Sciatic nerve (tissue), 2 donors: ENCODE measurements around the gene RAB1A. TPM values are rescaled to one million over a fixed set of nuclear protein-coding genes. Genes with fewer than 3 reads are reported as not detected.

ENCODE experiments used
- ATAC-seq: fragments of 200-7000 bp; cut with Tn5 transposase; one replicate; pipeline ENCODE4 v1.9.1; 2020; ENCODE audit warnings: mild to moderate bottlenecking, moderate library complexity
- DNase-seq: peaks from one replicate; pipeline ENCODE4 v3.0.0-alpha.2; 2020; ENCODE audit warnings: low spot score
- intact Hi-C: fragments of 100-400 bp; cut with DNase I; formaldehyde crosslinking; loops from one replicate; pipeline ENCODE4 v1.14.2; 2022
- total RNA-seq: library from RNA; stranded (reverse); fragmentation: NEBNext Ultra II Directional; extraction: Animal tissue kit (Norgen Biotek cat#: 25700); gene quantifications from one replicate; pipeline ENCODE4 v1.2.1, GENCODE V29; 2021
- donor health status: DM: no; HTN: no; CAD: no.
- donor health status: DM: no; HTN: no; CAD: no.

Gene RAB1A
- total RNA-seq, 1 donor from 2014 or later, result 100 TPM

DNA sequence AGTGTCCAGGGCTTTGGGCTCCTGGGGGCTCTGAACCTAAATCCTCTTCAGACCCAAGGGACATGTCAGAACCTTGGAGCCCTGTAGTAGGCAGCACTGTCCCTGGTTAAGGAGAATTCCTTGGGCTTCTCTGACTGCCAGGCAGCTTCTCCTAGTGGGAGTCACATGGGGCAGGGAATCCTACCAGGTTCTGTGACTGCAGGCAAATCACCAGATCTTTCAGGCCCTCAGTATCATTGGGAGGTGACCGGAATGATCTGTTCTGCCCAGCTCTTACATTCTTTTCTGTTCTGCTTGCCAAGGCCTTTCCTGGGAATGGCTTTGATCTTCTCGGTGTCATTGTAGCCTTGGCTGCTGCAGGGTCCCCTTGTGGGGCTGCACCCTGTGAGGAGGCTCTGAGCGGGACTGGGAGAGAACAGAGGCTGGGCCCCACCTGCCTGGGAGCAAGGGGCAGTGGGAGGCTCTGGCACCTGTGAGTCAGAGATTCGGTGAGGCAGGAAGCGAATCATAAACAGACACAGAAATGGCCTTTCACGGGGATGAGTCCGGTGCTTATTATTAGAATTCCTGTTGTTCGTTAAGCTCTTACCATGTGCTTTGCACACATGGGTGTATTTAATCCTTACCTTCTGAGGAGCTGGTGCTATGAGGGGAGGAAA, 59.6 kb downstream of the RAB1A start:
- peak; percentile 48 for ATAC-seq
- intact Hi-C loops, result no loop called here
- no peak for DNase-seq

DNA sequence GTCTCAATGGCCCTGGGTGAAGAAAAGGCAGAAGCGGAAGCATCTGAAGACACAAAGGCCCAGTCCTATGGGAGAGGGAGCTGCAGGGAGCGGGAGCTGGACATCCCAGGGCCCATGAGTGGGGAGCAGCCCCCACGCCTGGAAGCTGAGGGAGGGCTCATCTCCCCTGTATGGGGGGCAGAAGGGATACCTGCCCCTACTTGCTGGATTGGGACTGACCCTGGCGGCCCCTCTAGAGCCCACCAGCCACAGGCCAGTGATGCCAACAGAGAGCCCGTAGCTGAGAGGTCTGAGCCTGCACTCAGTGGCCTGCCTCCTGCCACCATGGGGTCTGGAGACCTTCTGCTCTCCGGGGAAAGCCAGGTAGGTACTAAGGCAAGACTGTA, 60.5 kb downstream of the RAB1A start:
- DNase-seq (no peak), ATAC-seq (no peak)
- intact Hi-C loops, result no loop called here

- DNase-seq (no peak), ATAC-seq (no peak)
- intact Hi-C loops, result no loop called here
Measured at GRCh38 chr2:65067806-65068553, 61.9 kb downstream of the RAB1A start.

- intact Hi-C loops, result no loop called here
Measured at GRCh38 chr2:65064728-65065552, 65.0 kb downstream of the RAB1A start.

DNA sequence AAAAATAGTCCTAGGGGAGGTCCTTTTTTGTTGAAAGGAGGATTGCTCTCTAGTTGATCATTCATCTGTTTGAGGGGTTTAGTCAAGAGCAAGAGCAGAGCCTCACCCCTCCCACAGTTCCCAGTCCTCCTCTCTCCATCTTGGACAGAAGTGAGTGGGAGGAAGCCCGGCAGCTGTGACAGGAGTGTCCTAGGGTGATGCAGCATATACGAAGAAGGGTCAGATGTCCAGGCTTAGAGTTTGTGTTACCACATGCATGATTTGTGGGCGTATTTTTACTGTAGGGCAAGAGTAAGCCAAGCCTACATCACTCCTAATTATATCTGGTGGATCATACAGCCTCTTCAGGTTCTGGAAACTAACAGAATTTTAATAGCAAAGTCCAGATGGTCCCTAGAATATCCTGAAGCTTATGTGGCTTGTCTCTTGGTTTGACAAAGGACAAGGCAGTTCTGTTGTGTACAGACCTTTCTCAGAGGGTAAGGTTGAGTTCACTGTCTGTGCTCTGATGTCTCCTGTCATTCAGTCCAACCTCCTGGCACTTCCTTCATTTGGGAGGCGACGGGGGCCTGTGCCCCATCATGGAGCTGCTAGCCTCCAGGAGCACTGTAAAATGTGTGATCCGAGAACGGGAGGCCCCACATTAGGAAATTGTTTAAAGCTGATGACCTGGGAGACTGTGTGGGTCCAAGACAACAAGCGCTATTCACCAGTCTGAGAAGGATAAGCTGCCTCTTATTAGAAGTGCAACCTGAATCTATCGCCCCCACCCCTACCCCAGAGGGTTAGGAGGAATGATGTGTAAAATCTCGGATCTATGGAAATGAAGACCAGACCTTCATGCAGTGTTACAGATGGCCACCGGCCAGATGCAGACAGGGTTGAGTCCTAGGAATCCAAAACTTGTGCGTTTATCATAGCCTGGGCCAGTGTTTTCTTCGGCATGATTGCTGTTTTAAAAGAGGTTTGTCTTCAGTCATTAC, 66.8 kb downstream of the RAB1A start:
- intact Hi-C loops, result no loop called here
- ATAC-seq, result no peak
- no peak for DNase-seq

More at GRCh38 chr2:65064728-65065552, 65.0 kb downstream of the RAB1A start:
- DNase-seq, result peak; percentile 78
- peak; percentile 86 for ATAC-seq

GRCh38 chr2:65061910-65062339, 68.0 kb downstream of the RAB1A start:
- no peak for DNase-seq
- ATAC-seq, result no peak
- intact Hi-C loops, result no loop called here

DNA sequence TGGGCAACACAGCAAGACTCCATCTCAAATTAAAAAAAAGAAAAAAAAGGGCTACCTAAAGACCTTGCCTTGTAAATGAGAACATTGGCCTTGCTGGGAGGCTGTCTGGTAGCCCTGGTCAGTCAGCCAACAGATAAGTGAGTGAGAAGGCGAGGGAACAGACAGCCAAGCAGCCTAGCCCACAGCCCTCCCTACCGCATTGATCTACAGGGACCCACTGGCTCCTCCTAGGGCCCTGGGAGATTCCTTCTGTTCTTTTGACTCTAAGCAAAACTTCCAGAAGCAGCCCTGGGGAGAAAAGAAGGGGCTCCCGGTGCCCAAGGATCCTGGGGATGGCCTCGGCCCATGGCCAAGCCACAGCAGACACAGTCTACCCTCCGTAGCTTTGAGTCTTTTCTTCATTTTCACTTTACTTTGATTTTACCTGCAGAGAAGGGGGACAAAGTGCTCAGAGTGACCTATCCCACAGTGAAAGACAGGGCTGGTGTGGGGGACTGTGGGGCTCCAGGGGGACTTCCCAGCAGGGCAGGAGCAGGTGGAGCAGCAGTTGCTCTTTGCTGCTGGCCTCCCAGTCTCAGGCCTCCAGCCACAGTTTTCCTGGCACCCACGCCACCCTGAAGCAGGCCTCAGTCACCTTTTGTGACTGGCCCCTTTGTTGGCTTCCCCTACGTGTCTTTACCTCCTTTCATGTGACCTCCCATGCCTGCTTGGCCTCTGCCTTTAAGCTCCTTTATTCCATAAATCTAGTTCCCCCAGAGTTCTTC, 68.6 kb downstream of the RAB1A start:
- intact Hi-C loops, result no loop called here
- DNase-seq, result no peak
- ATAC-seq, result no peak

DNA sequence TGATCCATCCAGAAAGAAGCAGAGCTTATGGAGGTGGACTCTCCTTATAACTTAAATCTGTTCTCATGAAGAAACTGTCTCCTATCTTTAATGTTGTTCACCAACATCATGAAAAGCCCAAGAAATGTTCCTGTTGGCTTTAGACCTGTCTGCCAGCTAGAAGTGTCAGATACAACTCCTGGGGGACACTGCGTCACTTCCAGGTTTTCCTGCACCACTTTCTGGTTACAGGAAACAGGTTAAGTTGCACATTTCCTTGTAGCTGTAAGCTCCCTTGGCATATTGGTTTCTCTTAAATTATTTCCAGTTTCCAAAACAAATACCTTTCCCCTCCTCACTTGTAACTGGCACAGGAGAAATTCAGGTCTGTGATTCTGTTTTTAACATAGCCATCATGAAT, 70.8 kb downstream of the RAB1A start:
- DNase-seq, result no peak
- intact Hi-C loops, result no loop called here
- ATAC-seq, result no peak

DNA sequence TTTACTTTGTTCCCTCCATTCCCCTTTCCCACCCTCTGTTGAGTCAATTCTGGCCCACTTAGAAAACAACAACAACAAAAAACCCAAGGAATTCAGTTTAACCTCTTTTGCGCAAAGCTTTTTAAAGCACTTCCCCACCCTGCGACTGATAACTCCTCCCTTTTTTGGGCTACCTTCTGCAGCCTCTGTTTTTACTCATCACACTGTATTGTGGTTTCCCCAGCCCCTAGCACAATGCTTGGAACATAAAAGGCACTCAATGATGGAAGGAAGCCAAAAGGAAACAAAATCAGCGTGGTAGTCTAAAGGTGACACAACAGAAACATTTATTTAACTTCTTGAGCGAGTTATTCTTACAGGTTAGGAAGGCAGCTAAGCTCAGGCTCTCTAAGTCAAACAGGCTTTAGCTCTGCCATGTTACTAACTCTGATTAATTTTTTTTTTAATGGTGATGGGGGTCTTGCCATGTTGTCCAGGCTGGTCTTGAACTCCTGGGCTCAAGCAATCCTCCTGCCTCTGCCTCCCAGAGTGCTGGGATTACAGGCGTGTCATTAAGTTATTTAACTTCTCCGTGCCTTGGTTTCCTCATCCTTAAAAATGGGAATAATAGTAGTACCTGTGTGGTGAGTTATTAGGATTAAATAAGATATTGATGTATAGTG, 72.4 kb downstream of the RAB1A start:
- ATAC-seq, result no peak
- intact Hi-C loops, result no loop called here
- no peak for DNase-seq

DNA sequence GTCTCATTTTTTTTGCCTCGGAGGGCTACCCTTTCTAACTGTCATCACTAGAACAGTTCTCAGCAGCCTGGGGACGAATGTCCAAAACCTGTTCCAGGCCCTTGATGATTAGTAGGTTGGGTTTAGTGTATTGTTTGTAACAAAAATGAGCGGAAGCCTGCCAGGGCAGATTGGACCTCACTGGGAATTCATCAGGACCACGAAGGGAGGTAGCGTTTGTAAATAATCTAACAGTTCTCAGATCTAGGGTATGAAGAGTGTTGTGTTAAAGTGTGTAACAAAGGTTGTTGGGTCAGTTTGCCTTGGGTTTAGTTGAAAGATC, 72.9 kb downstream of the RAB1A start:
- ATAC-seq (no peak), DNase-seq (no peak)
- intact Hi-C loops, result no loop called here

DNA sequence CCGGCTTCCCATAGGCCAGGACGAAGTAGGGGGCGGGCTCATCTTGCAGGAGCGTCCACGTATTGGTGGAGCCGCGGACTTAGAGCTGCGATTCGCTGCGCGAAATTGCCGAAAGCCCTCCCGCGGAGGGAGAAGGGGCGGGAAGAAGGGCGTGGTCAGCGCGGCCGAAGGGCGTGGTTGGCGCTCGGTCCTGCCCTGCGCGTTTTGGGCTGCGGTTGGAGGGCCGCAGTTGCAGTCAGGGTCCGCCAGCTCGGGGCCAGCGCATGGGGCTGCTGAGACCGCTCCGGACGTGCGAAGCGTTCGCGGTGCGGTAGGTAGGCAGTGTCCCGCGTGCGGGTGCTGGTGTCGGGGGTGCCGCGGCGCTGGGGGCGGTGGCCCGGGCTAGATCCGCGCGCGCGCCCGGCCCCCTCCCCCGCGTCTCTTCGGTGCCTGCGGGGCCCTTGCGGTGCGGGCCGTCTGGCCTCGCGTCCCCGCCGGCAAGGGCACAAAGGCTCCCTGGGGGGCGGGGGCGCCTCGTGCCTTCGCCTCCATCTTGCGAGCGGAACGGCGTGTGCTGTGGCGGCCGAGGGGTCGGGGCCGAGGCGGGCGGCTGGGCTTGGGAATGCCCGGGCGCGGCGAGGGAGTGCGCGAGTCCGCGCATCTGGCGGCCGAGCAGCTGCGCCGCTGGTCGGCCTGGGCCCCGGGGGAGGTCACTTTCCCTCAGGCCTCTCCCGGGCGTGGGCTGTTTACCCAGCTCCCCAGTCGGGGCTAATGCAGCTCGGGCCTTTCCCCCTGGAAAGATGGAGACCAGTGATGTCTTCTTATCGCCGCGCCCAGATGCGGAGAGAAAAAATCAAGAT, 73.5 kb downstream of the RAB1A start, which contains the start of gene CEP68:
Gene CEP68, plus strand, starts transcription at position 202 of the 839 bp plus-strand sequence. CDS start 13,029 bp downstream, outside the sequence.
- peak; percentile 99 for ATAC-seq
- intact Hi-C loops, result no loop called here

GRCh38 chr2:65055422-65056214, 74.3 kb downstream of the RAB1A start:
- ATAC-seq, result peak; percentile 51
- no peak for DNase-seq
- intact Hi-C loops, result no loop called here

More for the DNA sequence above, 73.5 kb downstream of the RAB1A start, which contains the start of gene CEP68:
- peak; percentile 98 for DNase-seq

GRCh38 chr2:65054749-65055421, 75.0 kb downstream of the RAB1A start:
- intact Hi-C loops, result no loop called here
- DNase-seq (no peak), ATAC-seq (no peak)

DNA sequence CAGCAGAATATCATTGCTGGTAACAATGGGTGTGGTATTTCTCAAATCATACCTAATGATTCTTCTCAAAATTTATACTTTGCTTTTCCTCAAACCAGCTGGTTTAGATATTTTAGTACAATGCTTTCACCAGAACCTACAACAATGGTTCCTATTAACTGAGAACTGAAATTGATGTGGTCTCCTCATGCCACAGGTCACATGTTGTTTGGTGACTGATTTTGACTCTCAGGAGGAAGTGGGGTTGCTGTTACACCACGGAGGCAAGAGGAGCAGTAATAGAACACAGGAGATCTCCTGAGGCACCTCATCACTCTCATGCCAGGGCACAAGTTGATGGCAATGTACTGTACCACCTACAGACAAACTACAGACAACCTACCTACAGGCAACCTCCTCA, 76.7 kb downstream of the RAB1A start:
- no peak for DNase-seq
- intact Hi-C loops, result no loop called here
- ATAC-seq, result no peak

GRCh38 chr2:65050931-65051330, 79.0 kb downstream of the RAB1A start:
- DNase-seq (no peak), ATAC-seq (no peak)
- intact Hi-C loops, result no loop called here
